A673 (cell line): Measurements from ENCODE around the gene TMPRSS13. TPM values are rescaled to one million over a fixed set of nuclear protein-coding genes. Genes with fewer than 3 reads are reported as not detected.

ENCODE experiments used
- BruUV-seq: library from RNA; stranded (reverse); fragments of 400-500 nt; replicated peaks from 2 replicates; lab custom pipeline; 2021; lab: Mats Ljungman, UMichigan
- CTCF ChIA-PET: fragments of 300-600 bp; sonication (Branson Sonifier 250); formaldehyde crosslinking; loops from one replicate; lab custom pipeline; 2022; ENCODE audit warnings: antibody characterized with exemption; lab: Charles Lee
- POLR2A ChIA-PET: fragments of 300-600 bp; sonication (Branson Sonifier 250); formaldehyde crosslinking; loops from one replicate; lab custom pipeline; 2022; ENCODE audit warnings: antibody characterized with exemption; ENCODE audit not compliant: low non-redundant PET; lab: Charles Lee
- DNase-seq: peaks from one replicate; pipeline ENCODE4 v3.0.0-alpha.2; 2015; ENCODE audit warnings: low spot score
- H3K27ac ChIP-seq: fragments of 200-600 bp; sonication (generic); 2 replicates; pipeline ENCODE4 v1.5.1; 2016; ENCODE audit warnings: mixed run types, low read depth, mild to moderate bottlenecking, mixed read lengths, antibody characterized with exemption, low read length; ENCODE audit not compliant: poor library complexity, severe bottlenecking
- H3K27me3 ChIP-seq: fragments of 200-600 bp; sonication (generic); replicated peaks from 2 replicates; pipeline ENCODE4 v1.6.1; 2017; ENCODE audit warnings: mixed run types, low read depth, mild to moderate bottlenecking, mixed read lengths, antibody characterized with exemption, low read length; ENCODE audit not compliant: insufficient read depth, poor library complexity
- H3K36me3 ChIP-seq: fragments of 200-600 bp; sonication (generic); 2 replicates; pipeline ENCODE4 v1.6.1; 2016; ENCODE audit warnings: mixed run types, mild to moderate bottlenecking, mixed read lengths, antibody characterized with exemption, low read length; ENCODE audit not compliant: insufficient read depth, poor library complexity, severe bottlenecking
- H3K4me1 ChIP-seq: fragments of 200-600 bp; sonication (generic); 2 replicates; pipeline ENCODE4 v1.6.1; 2017; ENCODE audit warnings: mixed run types, mild to moderate bottlenecking, mixed read lengths, antibody characterized with exemption, low read length; ENCODE audit not compliant: insufficient read depth, poor library complexity, severe bottlenecking
- H3K4me3 ChIP-seq: fragments of 200-600 bp; sonication (generic); 2 replicates; pipeline ENCODE4 v1.5.1; 2016; ENCODE audit warnings: low read depth, mixed run types, mild to moderate bottlenecking, mixed read lengths, low read length; ENCODE audit not compliant: poor library complexity, severe bottlenecking
- H3K9me3 ChIP-seq: fragments of 200-600 bp; sonication (generic); 2 replicates; pipeline ENCODE4 v1.6.1; 2016; ENCODE audit warnings: mixed run types, low read depth, mild to moderate bottlenecking, mixed read lengths, antibody characterized with exemption, low read length; ENCODE audit not compliant: poor library complexity, severe bottlenecking
- EZH2 ChIP-seq: fragments of 200-600 bp; sonication (generic); IDR thresholded peaks from 2 replicates; pipeline ENCODE4 v1.6.1; 2017; ENCODE audit warnings: borderline replicate concordance, low read depth, mild to moderate bottlenecking, mixed read lengths, antibody characterized with exemption, low read length; ENCODE audit not compliant: poor library complexity, severe bottlenecking
- intact Hi-C: fragments of 100-400 bp; cut with micrococcal nuclease; formaldehyde crosslinking; loops from one replicate; pipeline ENCODE4 v1.10.0; 2022; ENCODE audit not compliant: unreplicated experiment
- total RNA-seq: library from RNA; stranded (reverse); gene quantifications from 2 replicates; pipeline ENCODE4 v1.2.3, GENCODE V29; 2021
- TF ChIP-seq, protein P1 (sequence below): fragments of 300-800, 200-600 bp; sonication (generic); conservative IDR thresholded peaks from 2 replicates; pipeline ENCODE4 v1.5.1; 2017; ENCODE audit warnings: low read depth, mild to moderate bottlenecking, antibody characterized with exemption, low read length, moderate library complexity, mixed read lengths

TMPRSS13 gene
- total RNA-seq, 1 experiment from 2014 or later: not detected

DNA sequence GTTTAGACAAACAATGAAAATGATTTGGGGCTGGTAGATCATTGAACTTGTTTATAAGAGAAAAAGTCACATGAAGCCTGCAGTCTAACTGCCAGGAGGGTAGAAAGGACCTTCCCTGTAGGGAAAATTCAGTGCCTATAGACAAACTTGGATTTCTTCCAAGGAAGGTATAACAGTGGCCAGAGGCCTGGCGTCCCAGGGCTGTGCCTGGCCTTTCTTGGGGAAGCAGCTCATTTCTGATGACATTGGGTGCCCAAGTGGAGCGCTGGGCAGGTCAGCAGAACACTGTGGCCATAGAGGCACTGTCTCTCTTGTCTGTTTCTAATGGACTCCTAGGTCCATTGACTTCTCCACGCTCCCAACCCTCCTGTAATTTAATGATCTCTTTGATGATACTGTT is 46.1 kb downstream of the TMPRSS13 start:
- intact Hi-C loops: no loop called here
- no TSS peak for BruUV-seq
- no peak overlapping the region for H3K4me3 ChIP-seq
- no peak for DNase-seq
- ChIA-PET CTCF (no interaction called here), POLR2A (no interaction called here)
- TF ChIP-seq, protein P1, sequence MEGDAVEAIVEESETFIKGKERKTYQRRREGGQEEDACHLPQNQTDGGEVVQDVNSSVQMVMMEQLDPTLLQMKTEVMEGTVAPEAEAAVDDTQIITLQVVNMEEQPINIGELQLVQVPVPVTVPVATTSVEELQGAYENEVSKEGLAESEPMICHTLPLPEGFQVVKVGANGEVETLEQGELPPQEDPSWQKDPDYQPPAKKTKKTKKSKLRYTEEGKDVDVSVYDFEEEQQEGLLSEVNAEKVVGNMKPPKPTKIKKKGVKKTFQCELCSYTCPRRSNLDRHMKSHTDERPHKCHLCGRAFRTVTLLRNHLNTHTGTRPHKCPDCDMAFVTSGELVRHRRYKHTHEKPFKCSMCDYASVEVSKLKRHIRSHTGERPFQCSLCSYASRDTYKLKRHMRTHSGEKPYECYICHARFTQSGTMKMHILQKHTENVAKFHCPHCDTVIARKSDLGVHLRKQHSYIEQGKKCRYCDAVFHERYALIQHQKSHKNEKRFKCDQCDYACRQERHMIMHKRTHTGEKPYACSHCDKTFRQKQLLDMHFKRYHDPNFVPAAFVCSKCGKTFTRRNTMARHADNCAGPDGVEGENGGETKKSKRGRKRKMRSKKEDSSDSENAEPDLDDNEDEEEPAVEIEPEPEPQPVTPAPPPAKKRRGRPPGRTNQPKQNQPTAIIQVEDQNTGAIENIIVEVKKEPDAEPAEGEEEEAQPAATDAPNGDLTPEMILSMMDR: no peak
- no peak for TF ChIP-seq EZH2
- no peak overlapping the region for H3K27ac ChIP-seq
- H3K27me3 ChIP-seq: peaks cover 19% of the 10 kb centered on the region
- no peaks in the 10 kb centered on the region for H3K4me1 ChIP-seq
- H3K36me3 ChIP-seq: no peaks in the 10 kb centered on the region
- no peaks in the 10 kb centered on the region for H3K9me3 ChIP-seq

DNA sequence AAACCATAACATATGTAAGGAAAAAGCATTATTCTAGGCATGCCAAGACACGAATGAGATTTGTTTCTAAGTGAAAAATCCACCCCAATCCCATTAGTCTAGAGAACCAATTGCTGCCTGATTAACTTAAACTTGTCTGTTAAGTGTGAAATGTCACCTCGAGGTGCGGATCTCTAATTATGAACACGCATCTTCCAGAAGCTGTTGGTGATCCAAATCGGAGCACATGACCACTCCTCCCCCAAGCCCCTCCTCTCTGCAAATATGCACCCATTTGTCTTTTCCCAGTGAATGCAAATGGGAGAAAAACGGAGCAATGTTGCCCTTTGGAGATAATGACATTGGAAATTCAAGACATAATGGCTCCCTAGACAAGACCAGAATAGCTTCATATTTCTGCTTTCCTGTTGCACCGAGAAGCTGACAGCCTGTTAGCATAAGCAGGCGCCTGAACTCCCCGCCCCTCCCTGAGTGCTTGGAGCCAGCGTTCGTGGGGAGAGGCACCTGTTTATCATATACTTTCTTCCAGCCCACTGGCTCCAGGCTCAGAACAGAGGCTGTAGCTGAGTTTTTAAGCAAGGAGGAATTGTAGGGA is 46.8 kb downstream of the TMPRSS13 start:
- TF ChIP-seq EZH2: no peak
- TF ChIP-seq, protein P1: no peak
- Histone ChIP-seq H3K27ac (no peak overlapping the region), H3K36me3 (no peaks in the 10 kb centered on the region), H3K27me3 (peaks cover 22% of the 10 kb centered on the region), H3K9me3 (no peaks in the 10 kb centered on the region), H3K4me3 (no peak overlapping the region), H3K4me1 (no peaks in the 10 kb centered on the region)
- BruUV-seq: no TSS peak
- intact Hi-C loops: no loop called here
- CTCF ChIA-PET: no interaction called here
- DNase-seq: no peak
- POLR2A ChIA-PET: no interaction called here

DNA sequence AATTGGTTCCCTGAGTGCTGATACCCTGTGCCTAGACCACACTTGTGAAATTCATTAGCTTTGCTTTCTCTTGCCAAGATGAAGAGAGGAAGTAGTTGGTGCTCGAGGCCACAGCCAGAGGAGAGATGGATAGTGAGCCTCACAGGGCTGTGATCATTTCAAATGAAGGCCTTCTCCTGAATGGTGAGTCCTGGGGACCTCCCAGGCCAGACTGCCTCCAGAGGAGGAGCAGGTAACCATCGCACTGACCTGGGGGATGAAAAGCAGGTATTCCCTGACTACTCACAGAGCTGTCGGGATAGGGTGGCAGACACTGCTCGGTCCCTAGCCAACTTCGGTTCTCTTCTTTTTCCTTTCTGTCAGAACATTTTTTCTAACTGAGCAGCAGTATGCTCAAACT is 48.0 kb downstream of the TMPRSS13 start:
- BruUV-seq: no TSS peak
- Histone ChIP-seq H3K27ac (no peak overlapping the region), H3K9me3 (no peaks in the 10 kb centered on the region), H3K4me3 (no peak overlapping the region), H3K27me3 (peaks cover 22% of the 10 kb centered on the region), H3K36me3 (no peaks in the 10 kb centered on the region), H3K4me1 (peaks cover 7% of the 10 kb centered on the region)
- DNase-seq: no peak
- intact Hi-C loops: no loop called here
- ChIA-PET POLR2A (no interaction called here), CTCF (no interaction called here)
- TF ChIP-seq, protein P1: no peak
